Memory B cell (primary cell): ENCODE results near the gene CA14.

Experiments
- ATAC-seq: fragments of 150-1000 bp; cut with Tn5 transposase; 2 replicates; pipeline ENCODE4 v1.10.0; 2021; ENCODE audit warnings: low read depth, mild to moderate bottlenecking, moderate library complexity
- DNase-seq, 2 donors: peaks; one replicate each; pipeline ENCODE4 v3.0.0; 2022; ENCODE audit warnings: low spot score in 2 of 2
- H3K27ac Mint-ChIP-seq: one replicate; pipeline ENCODE4 v1.8.0; 2022; ENCODE audit warnings: mild to moderate bottlenecking, moderate library complexity, mixed read lengths
- H3K27me3 Mint-ChIP-seq: one replicate; pipeline ENCODE4 v1.8.0; 2022; ENCODE audit warnings: mixed read lengths
- H3K36me3 Mint-ChIP-seq: one replicate; pipeline ENCODE4 v1.8.0; 2022; ENCODE audit warnings: mild to moderate bottlenecking, mixed read lengths
- H3K4me1 Mint-ChIP-seq: one replicate; pipeline ENCODE4 v1.8.0; 2022; ENCODE audit warnings: mixed read lengths
- H3K4me3 Mint-ChIP-seq: one replicate; pipeline ENCODE4 v1.8.0; 2022; ENCODE audit warnings: mild to moderate bottlenecking, moderate library complexity, mixed read lengths
- H3K9me3 Mint-ChIP-seq: one replicate; pipeline ENCODE4 v1.8.0; 2022; ENCODE audit warnings: mixed read lengths

Gene CA14

DNA sequence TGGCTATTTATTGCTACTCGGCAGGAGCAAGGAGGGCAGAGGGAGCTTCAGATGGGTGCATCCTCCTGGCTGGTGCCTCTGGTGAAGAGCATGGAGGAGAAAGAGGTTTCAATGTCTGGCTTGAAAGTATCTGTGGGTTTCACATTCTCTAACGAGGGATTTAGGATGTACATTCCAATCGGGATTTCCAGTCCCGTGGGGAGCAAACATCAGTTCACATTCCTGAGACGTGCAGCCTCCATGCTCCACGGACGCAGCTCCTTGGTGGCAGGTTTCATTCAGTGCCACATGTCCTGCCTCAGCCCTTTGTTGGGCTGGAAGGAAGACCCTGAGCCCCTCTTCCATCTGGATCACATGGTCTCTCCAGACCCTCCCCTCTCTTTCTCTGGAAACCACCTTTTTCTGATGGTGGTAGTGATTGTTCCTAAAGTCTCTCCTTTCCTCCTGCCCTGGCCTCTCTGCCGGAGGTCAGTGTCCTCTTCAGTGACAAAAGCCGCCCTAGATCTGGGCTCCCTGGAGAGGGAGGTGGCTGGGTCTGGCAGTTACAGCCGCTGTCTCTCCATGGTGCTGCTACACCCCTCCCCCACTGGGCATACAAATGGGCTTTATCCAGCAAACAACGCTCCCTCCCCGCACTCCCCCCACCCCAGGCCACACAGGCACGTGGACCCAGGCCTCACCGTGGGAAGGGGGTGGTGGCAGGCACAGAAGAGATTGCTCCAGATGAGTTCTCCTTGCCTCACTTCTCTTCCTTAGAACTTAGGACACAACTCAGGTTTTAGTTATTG, 826 bp upstream of the CA14 start:
- Mint-ChIP-seq H3K27me3 (peaks cover 20% of the 10 kb centered on the region), H3K4me1 (peaks cover 18% of the 10 kb centered on the region), H3K27ac (no peak overlapping the region), H3K4me3 (no peak overlapping the region), H3K9me3 (no peaks in the 10 kb centered on the region), H3K36me3 (no peaks in the 10 kb centered on the region)
- ATAC-seq = no peak
- no peak for DNase-seq

DNA sequence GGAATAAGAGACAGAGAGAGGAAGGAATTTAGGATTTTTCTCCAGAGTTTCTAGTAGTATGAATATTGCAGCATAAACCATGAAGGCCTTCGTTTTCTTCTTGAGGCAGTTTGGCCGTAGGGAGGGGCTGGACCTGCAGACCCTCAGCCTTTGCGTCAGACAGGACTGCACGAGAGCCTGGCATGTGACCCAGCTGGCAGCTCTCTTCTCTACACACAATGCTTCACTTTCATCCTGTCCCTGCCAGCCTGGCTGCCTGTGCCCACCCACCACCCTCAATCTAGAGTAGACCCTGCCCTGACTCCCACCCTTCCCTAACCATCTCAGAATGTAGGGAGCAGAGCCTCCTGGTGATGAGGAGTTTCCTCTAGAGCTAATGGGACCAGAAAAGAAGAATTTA, 1.6 kb downstream of the CA14 start:
- no peak for DNase-seq
- no peak for ATAC-seq
- peaks cover 18% of the 10 kb centered on the region for H3K27me3 Mint-ChIP-seq
- no peaks in the 10 kb centered on the region for H3K9me3 Mint-ChIP-seq
- no peak overlapping the region for H3K4me3 Mint-ChIP-seq
- no peak overlapping the region for H3K27ac Mint-ChIP-seq
- peaks cover 21% of the 10 kb centered on the region for H3K4me1 Mint-ChIP-seq
- H3K36me3 Mint-ChIP-seq = no peaks in the 10 kb centered on the region

GRCh38 chr1:150259758-150260669, 2.4 kb downstream of the CA14 start:
- H3K27me3 Mint-ChIP-seq = peaks cover 18% of the 10 kb centered on the region
- DNase-seq (no peak), ATAC-seq (no peak)
- no peaks in the 10 kb centered on the region for H3K9me3 Mint-ChIP-seq
- H3K27ac Mint-ChIP-seq = no peak overlapping the region
- H3K4me3 Mint-ChIP-seq = no peak overlapping the region
- no peaks in the 10 kb centered on the region for H3K36me3 Mint-ChIP-seq
- peaks cover 21% of the 10 kb centered on the region for H3K4me1 Mint-ChIP-seq

DNA sequence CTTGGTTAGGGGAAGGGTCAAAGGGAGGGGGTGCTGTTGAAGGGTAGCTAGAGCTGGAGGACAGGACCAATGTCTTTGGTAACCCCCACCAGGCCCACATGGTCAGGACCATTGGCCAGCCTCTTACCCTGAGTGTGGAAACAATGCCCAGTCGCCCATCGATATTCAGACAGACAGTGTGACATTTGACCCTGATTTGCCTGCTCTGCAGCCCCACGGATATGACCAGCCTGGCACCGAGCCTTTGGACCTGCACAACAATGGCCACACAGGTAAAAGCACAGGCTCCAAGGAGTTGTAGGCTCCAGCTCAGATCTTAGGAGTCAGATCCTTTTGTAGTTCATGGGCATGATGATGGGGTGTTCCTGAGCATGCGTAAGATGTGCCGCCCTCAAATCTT, 3.8 kb downstream of the CA14 start:
- ATAC-seq (no peak), DNase-seq (no peak)
- no peak overlapping the region for H3K4me3 Mint-ChIP-seq
- peaks cover 6% of the 10 kb centered on the region for H3K36me3 Mint-ChIP-seq
- peaks cover 11% of the 10 kb centered on the region for H3K4me1 Mint-ChIP-seq
- H3K9me3 Mint-ChIP-seq = no peaks in the 10 kb centered on the region
- peaks cover 13% of the 10 kb centered on the region for H3K27me3 Mint-ChIP-seq
- no peak overlapping the region for H3K27ac Mint-ChIP-seq

DNA sequence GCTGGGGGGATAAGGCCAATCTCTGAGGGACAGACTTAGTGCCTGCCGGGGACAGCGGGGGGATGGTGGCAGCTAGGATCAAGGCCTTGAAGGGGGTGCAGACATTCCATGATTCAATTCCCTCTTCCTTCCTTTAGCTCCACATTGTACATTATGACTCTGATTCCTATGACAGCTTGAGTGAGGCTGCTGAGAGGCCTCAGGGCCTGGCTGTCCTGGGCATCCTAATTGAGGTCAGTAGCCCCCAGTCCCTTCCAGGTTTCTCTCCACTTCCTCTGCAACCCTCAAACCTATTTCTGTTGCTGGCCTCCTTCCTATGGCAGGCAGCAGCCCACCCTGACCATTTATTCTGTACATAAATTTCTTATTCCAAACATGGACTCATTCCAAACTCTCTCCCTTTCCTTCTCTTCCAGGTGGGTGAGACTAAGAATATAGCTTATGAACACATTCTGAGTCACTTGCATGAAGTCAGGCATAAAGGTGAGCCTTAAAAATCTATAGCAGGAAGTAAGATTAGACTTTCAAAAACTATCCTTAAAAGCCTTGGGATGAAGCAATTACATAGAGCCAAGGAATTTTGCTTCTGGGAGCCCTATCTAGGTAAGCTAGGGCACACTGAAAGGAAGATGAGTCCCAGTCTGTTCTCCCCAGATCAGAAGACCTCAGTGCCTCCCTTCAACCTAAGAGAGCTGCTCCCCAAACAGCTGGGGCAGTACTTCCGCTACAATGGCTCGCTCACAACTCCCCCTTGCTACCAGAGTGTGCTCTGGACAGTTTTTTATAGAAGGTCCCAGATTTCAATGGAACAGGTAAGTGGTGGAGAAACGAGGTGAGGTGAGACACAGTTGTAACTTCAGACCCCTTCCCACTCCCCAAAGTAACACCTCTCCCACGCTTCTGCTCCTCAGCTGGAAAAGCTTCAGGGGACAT, 5.1 kb downstream of the CA14 start:
- Mint-ChIP-seq H3K4me3 (no peak overlapping the region), H3K9me3 (no peaks in the 10 kb centered on the region), H3K36me3 (peaks cover 12% of the 10 kb centered on the region), H3K27me3 (peaks cover 7% of the 10 kb centered on the region), H3K27ac (no peak overlapping the region), H3K4me1 (peaks cover 12% of the 10 kb centered on the region)
- ATAC-seq = peak; percentile 45
- DNase-seq = no peak

- Mint-ChIP-seq H3K4me3 (no peak overlapping the region), H3K27me3 (peaks cover 3% of the 10 kb centered on the region), H3K9me3 (no peaks in the 10 kb centered on the region), H3K36me3 (peaks cover 14% of the 10 kb centered on the region), H3K27ac (no peak overlapping the region), H3K4me1 (peaks cover 19% of the 10 kb centered on the region)
- DNase-seq (no peak), ATAC-seq (no peak)
Observed at GRCh38 chr1:150263549-150263948, 6.0 kb downstream of the CA14 start.

DNA sequence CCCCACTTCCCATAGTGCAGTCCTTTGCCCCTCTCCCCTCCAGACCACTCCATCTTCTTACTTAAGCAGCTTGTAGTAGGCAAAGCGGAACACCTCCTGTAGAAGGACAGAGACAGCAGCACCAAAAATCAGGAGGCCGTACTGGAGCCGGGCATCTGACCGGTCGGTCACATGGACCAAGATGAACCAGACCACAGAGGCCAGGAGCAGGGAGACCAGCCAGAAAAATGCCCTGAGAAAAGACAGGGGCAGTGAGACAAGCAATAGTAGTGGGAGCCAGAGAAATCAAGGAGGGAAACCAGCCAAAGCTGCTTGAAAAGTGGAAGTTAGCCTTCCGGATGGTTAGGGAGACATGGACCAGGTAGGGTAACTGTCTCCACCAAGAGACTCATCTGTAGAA, 10.3 kb downstream of the CA14 start:
- H3K27me3 Mint-ChIP-seq = no peaks in the 10 kb centered on the region
- H3K4me3 Mint-ChIP-seq = peak overlapping the region; percentile 96
- peak overlapping the region; percentile 95 for H3K27ac Mint-ChIP-seq
- peaks cover 14% of the 10 kb centered on the region for H3K36me3 Mint-ChIP-seq
- no peaks in the 10 kb centered on the region for H3K9me3 Mint-ChIP-seq
- DNase-seq (no peak), ATAC-seq (no peak)
- peaks cover 21% of the 10 kb centered on the region for H3K4me1 Mint-ChIP-seq

GRCh38 chr1:150268340-150268704, 10.7 kb downstream of the CA14 start:
- no peaks in the 10 kb centered on the region for H3K9me3 Mint-ChIP-seq
- peaks cover 14% of the 10 kb centered on the region for H3K36me3 Mint-ChIP-seq
- H3K4me3 Mint-ChIP-seq = peak overlapping the region; percentile 96
- DNase-seq (peak; percentile 34 to 45), ATAC-seq (peak; percentile 63)
- H3K4me1 Mint-ChIP-seq = peaks cover 21% of the 10 kb centered on the region
- peak overlapping the region; percentile 95 for H3K27ac Mint-ChIP-seq
- no peaks in the 10 kb centered on the region for H3K27me3 Mint-ChIP-seq

GRCh38 chr1:150268705-150269403, 11.3 kb downstream of the CA14 start, which contains the start of gene APH1A:
Gene APH1A, minus strand, starts transcription at chr1:150269016. Its CDS starts 206 bp downstream, at chr1:150268810.
- ATAC-seq = peak; percentile 89
- no peaks in the 10 kb centered on the region for H3K9me3 Mint-ChIP-seq
- no peaks in the 10 kb centered on the region for H3K27me3 Mint-ChIP-seq
- H3K36me3 Mint-ChIP-seq = peaks cover 16% of the 10 kb centered on the region
- H3K27ac Mint-ChIP-seq = peak within 1 kb of the TSS; percentile 95
- DNase-seq = peak; percentile 84 to 89
- H3K4me1 Mint-ChIP-seq = peaks cover 21% of the 10 kb centered on the region
- H3K4me3 Mint-ChIP-seq = peak within 1 kb of the TSS; percentile 96

DNA sequence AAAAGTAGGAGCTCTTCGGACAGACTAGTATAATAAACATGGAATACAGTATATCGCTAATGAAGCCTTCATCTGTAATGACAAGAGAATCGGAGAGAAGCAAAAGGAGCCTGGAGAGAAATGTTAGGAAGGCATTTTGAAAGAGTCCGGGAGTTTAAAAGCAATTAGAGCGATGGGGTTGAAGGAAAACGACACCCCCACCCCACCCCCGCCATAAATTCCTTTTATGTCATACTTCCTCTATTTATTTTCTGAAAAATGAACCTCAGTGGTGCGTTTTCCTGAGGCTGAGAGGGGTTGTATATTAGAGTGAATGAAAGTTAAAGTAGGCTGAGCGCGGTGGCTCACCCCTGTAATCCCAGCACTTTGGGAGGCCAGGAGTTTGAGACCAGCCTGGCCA, 11.9 kb downstream of the CA14 start:
- DNase-seq (no peak), ATAC-seq (no peak)
- Mint-ChIP-seq H3K36me3 (peaks cover 16% of the 10 kb centered on the region), H3K27ac (peak overlapping the region; percentile 95), H3K4me3 (peak overlapping the region; percentile 96), H3K9me3 (no peaks in the 10 kb centered on the region), H3K4me1 (peaks cover 21% of the 10 kb centered on the region), H3K27me3 (no peaks in the 10 kb centered on the region)

DNA sequence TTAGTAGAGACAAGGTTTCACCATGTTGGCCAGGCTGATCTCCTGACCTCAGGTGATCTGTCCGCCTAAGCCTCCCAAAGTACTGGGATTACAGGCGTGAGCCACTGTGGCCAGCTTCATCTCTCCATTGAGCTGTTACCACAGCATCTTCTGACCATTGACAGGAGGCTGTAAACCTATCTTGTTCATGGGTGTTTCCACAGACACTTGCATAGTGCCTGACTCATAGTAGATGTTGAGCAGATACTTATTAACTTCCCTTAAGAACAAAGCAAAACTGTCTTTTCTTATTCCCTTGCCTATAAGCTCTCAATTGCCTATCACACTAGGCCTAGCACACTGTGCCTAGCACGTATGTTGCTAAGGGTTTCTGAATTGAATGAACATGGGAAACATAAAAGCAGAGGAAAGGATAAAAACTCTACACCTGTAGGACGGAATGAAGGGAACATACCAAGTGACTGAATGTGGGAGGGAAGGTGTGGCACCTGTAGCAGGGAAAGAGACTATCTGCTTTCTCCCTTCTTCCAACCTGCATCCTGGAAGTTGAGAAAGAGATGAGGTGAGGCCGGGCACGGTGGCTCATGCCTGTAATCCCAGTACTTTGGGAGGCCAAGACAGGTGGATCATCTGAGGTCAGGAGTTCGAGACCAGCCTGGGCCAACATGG, 13.9 kb downstream of the CA14 start:
- H3K4me3 Mint-ChIP-seq = no peak overlapping the region
- DNase-seq = no peak

GRCh38 chr1:150273311-150273710, 15.7 kb downstream of the CA14 start:
- Mint-ChIP-seq H3K36me3 (peaks cover 3% of the 10 kb centered on the region), H3K27ac (no peak overlapping the region), H3K4me1 (peaks cover 6% of the 10 kb centered on the region), H3K4me3 (no peak overlapping the region), H3K27me3 (no peaks in the 10 kb centered on the region), H3K9me3 (no peaks in the 10 kb centered on the region)
- DNase-seq (no peak), ATAC-seq (no peak)

More for the DNA sequence above, 13.9 kb downstream of the CA14 start:
- H3K27me3 Mint-ChIP-seq = no peaks in the 10 kb centered on the region
- no peak for ATAC-seq
- peaks cover 10% of the 10 kb centered on the region for H3K36me3 Mint-ChIP-seq
- H3K9me3 Mint-ChIP-seq = no peaks in the 10 kb centered on the region
- H3K27ac Mint-ChIP-seq = no peak overlapping the region
- peaks cover 21% of the 10 kb centered on the region for H3K4me1 Mint-ChIP-seq
